ENCODE results near the gene DGKB.

The DGKB gene

GRCh38 chr7:14766747-14767146, 135.8 kb downstream of the DGKB start:
- TF ChIP-seq POLR2AphosphoS5 (IDR thresholded peaks at IDR 0.05; ENCODE audit: low read depth): no peak
- no peak for TF ChIP-seq SPI1 (IDR thresholded peaks at IDR 0.05; ENCODE audit: borderline replicate concordance, low read depth)
- TF ChIP-seq, protein P1, sequence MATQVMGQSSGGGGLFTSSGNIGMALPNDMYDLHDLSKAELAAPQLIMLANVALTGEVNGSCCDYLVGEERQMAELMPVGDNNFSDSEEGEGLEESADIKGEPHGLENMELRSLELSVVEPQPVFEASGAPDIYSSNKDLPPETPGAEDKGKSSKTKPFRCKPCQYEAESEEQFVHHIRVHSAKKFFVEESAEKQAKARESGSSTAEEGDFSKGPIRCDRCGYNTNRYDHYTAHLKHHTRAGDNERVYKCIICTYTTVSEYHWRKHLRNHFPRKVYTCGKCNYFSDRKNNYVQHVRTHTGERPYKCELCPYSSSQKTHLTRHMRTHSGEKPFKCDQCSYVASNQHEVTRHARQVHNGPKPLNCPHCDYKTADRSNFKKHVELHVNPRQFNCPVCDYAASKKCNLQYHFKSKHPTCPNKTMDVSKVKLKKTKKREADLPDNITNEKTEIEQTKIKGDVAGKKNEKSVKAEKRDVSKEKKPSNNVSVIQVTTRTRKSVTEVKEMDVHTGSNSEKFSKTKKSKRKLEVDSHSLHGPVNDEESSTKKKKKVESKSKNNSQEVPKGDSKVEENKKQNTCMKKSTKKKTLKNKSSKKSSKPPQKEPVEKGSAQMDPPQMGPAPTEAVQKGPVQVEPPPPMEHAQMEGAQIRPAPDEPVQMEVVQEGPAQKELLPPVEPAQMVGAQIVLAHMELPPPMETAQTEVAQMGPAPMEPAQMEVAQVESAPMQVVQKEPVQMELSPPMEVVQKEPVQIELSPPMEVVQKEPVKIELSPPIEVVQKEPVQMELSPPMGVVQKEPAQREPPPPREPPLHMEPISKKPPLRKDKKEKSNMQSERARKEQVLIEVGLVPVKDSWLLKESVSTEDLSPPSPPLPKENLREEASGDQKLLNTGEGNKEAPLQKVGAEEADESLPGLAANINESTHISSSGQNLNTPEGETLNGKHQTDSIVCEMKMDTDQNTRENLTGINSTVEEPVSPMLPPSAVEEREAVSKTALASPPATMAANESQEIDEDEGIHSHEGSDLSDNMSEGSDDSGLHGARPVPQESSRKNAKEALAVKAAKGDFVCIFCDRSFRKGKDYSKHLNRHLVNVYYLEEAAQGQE (IDR thresholded peaks at IDR 0.05; ENCODE audit: insufficient replicate concordance, low read depth): no peak
- no peak for DNase-seq (ENCODE audit: low read depth in 1 of 2, low spot score in 1 of 2)

DNA sequence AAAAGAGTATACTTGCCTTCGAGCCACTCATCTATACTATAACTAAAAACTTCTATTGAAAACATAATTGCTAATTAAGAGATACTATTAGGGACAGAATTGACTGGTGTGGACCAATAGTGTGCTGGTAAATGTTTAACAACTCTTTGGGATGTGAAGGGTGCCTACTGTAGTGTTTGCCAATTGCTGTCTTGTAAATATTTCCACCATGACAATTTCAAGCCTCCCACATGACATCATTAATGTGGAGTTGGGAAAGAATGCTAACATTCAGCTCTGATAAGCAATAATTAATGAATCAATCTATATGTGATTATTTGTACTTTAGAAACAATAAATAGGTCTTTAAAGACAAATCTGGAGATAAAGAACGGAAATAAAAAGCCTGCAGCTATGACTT, 136.8 kb downstream of the DGKB start:
- H3K4me3 ChIP-seq (replicated peaks; ENCODE audit: insufficient read depth, low read length): no peak overlapping the region
- H3K27ac ChIP-seq (replicated peaks): no peak overlapping the region
- TF ChIP-seq, protein P1 (IDR thresholded peaks at IDR 0.05; ENCODE audit: insufficient replicate concordance, low read depth): no peak
- TF ChIP-seq POLR2AphosphoS5 (IDR thresholded peaks at IDR 0.05; ENCODE audit: low read depth) (no peak), GABPA (IDR thresholded peaks at IDR 0.05; ENCODE audit: low read depth) (no peak), SPI1 (IDR thresholded peaks at IDR 0.05; ENCODE audit: borderline replicate concordance, low read depth) (no peak)
- DNase-seq (ENCODE audit: low read depth in 1 of 2, low spot score in 1 of 2): no peak
- no peaks in the 10 kb centered on the region for H3K27me3 ChIP-seq (ENCODE audit: insufficient read depth, poor library complexity, severe bottlenecking)

More at GRCh38 chr7:14766747-14767146, 135.8 kb downstream of the DGKB start:
- H3K27ac ChIP-seq (replicated peaks): no peak overlapping the region
- no peaks in the 10 kb centered on the region for H3K27me3 ChIP-seq (ENCODE audit: insufficient read depth, poor library complexity, severe bottlenecking)
- no peak overlapping the region for H3K4me3 ChIP-seq (replicated peaks; ENCODE audit: insufficient read depth, low read length)

GRCh38 chr7:14762561-14762960, 140.0 kb downstream of the DGKB start:
- Histone ChIP-seq H3K27ac (replicated peaks) (no peak overlapping the region), H3K4me3 (replicated peaks; ENCODE audit: insufficient read depth, low read length) (no peak overlapping the region), H3K27me3 (ENCODE audit: insufficient read depth, poor library complexity, severe bottlenecking) (no peaks in the 10 kb centered on the region)
- no peak for DNase-seq (ENCODE audit: low read depth in 1 of 2, low spot score in 1 of 2)
- TF ChIP-seq CTCF (IDR thresholded peaks at IDR 0.05; ENCODE audit: insufficient read depth, low read length): no peak
- TF ChIP-seq POLR2AphosphoS5 (IDR thresholded peaks at IDR 0.05; ENCODE audit: low read depth): no peak
- TF ChIP-seq, protein P1 (IDR thresholded peaks at IDR 0.05; ENCODE audit: insufficient replicate concordance, low read depth): no peak
- TF ChIP-seq SPI1 (IDR thresholded peaks at IDR 0.05; ENCODE audit: borderline replicate concordance, low read depth): no peak
- TF ChIP-seq GABPA (IDR thresholded peaks at IDR 0.05; ENCODE audit: low read depth): no peak

- no peak overlapping the region for H3K27ac ChIP-seq (replicated peaks)
Measured at GRCh38 chr7:14761510-14762296, 140.8 kb downstream of the DGKB start.

More at GRCh38 chr7:14761510-14762296, 140.8 kb downstream of the DGKB start:
- no peak for DNase-seq (ENCODE audit: low read depth in 1 of 2, low spot score in 1 of 2)
- TF ChIP-seq GABPA (IDR thresholded peaks at IDR 0.05; ENCODE audit: low read depth) (no peak), SPI1 (IDR thresholded peaks at IDR 0.05; ENCODE audit: borderline replicate concordance, low read depth) (no peak), CTCF (IDR thresholded peaks at IDR 0.05; ENCODE audit: insufficient read depth, low read length) (no peak), POLR2AphosphoS5 (IDR thresholded peaks at IDR 0.05; ENCODE audit: low read depth) (no peak)
- TF ChIP-seq, protein P1 (IDR thresholded peaks at IDR 0.05; ENCODE audit: insufficient replicate concordance, low read depth): no peak
- no peaks in the 10 kb centered on the region for H3K27me3 ChIP-seq (ENCODE audit: insufficient read depth, poor library complexity, severe bottlenecking)
- H3K4me3 ChIP-seq (replicated peaks; ENCODE audit: insufficient read depth, low read length): no peak overlapping the region
